ENCODE results near the gene PIBF1. TPM values are rescaled to one million over a fixed set of nuclear protein-coding genes. Genes with fewer than 3 reads are reported as not detected.

PIBF1 gene
- total RNA-seq, 1 experiment from 2014 or later: 4.8 TPM

GRCh38 chr13:72740015-72740414 lies 41.9 kb upstream of the PIBF1 start:
- Histone ChIP-seq H3K79me2 (ENCODE audit: low read length) (peaks cover 3% of the 10 kb centered on the region; the same call in 1 of the 2 replicates), H3K4me2 (ENCODE audit: low read length) (no peak overlapping the region), H3K27me3 (ENCODE audit: low read length) (no peaks in the 10 kb centered on the region), H4K20me1 (ENCODE audit: low read length) (no peaks in the 10 kb centered on the region), H3K4me1 (ENCODE audit: insufficient read depth, low read length) (no peaks in the 10 kb centered on the region), H3K4me3 (ENCODE audit: low read length) (no peak overlapping the region), H3K9me3 (ENCODE audit: low read length) (no peaks in the 10 kb centered on the region), H3F3A (ENCODE audit: low read length, unreplicated experiment) (no peaks in the 10 kb centered on the region), H3K36me3 (ENCODE audit: low read depth, low read length) (peaks cover 11% of the 10 kb centered on the region), H2AFZ (ENCODE audit: low read length) (no peak overlapping the region), H3K27ac (ENCODE audit: low read length) (no peak overlapping the region), H3K9ac (ENCODE audit: low read length) (no peak overlapping the region), H3K9me2 (replicated peaks; ENCODE audit: low read length) (no peaks in the 10 kb centered on the region)
- no peak for ATAC-seq
- no TSS peak for BruUV-seq (replicated peaks)
- ChIA-PET POLR2A (ENCODE audit: unreplicated experiment) (no interaction called here), CTCF (no interaction called here)
- intact Hi-C loops (cut with micrococcal nuclease): no loop called here
- no peak for DNase-seq
- no peak for TF ChIP-seq EZH2phosphoT487 (IDR thresholded peaks at IDR 0.05; ENCODE audit: borderline replicate concordance, low read length)
- TF ChIP-seq CTCF (conservative IDR thresholded peaks at IDR 0.05; ENCODE audit: low read depth, low read length): no peak
- TF ChIP-seq EZH2 (IDR thresholded peaks at IDR 0.05; ENCODE audit: low read length, unreplicated experiment): no peak

- intact Hi-C loops (cut with micrococcal nuclease): no loop called here
- ChIA-PET POLR2A (ENCODE audit: unreplicated experiment) (no interaction called here), CTCF (no interaction called here)
- H3K9ac ChIP-seq (ENCODE audit: low read length): no peak overlapping the region
- no peaks in the 10 kb centered on the region for H3F3A ChIP-seq (ENCODE audit: low read length, unreplicated experiment)
- H4K20me1 ChIP-seq (ENCODE audit: low read length): no peaks in the 10 kb centered on the region
- no peak overlapping the region for H3K4me3 ChIP-seq (ENCODE audit: low read length)
- H3K27ac ChIP-seq (ENCODE audit: low read length): no peak overlapping the region
- BruUV-seq (replicated peaks): no TSS peak
- H3K4me2 ChIP-seq (ENCODE audit: low read length): no peak overlapping the region
- no peak for DNase-seq
- no peaks in the 10 kb centered on the region for H3K9me2 ChIP-seq (replicated peaks; ENCODE audit: low read length)
- no peaks in the 10 kb centered on the region for H3K4me1 ChIP-seq (ENCODE audit: insufficient read depth, low read length)
- H3K79me2 ChIP-seq (ENCODE audit: low read length): no peaks in the 10 kb centered on the region
- H3K9me3 ChIP-seq (ENCODE audit: low read length): no peaks in the 10 kb centered on the region
- TF ChIP-seq CTCF (conservative IDR thresholded peaks at IDR 0.05; ENCODE audit: low read depth, low read length) (no peak), EZH2phosphoT487 (IDR thresholded peaks at IDR 0.05; ENCODE audit: borderline replicate concordance, low read length) (no peak), EZH2 (IDR thresholded peaks at IDR 0.05; ENCODE audit: low read length, unreplicated experiment) (no peak)
- H3K27me3 ChIP-seq (ENCODE audit: low read length): no peaks in the 10 kb centered on the region
- H2AFZ ChIP-seq (ENCODE audit: low read length): no peak overlapping the region
- peaks cover 16% of the 10 kb centered on the region for H3K36me3 ChIP-seq (ENCODE audit: low read depth, low read length)
- no peak for ATAC-seq
Measured at GRCh38 chr13:72745260-72745659, 36.7 kb upstream of the PIBF1 start.

- peaks cover 36% of the 10 kb centered on the region for H3K36me3 ChIP-seq (ENCODE audit: low read depth, low read length)
- intact Hi-C loops (cut with micrococcal nuclease): no loop called here
- no peak for ATAC-seq
- H2AFZ ChIP-seq (ENCODE audit: low read length): no peak overlapping the region
- H3K9me2 ChIP-seq (replicated peaks; ENCODE audit: low read length): no peaks in the 10 kb centered on the region
- H3K4me1 ChIP-seq (ENCODE audit: insufficient read depth, low read length): no peaks in the 10 kb centered on the region
- ChIA-PET POLR2A (ENCODE audit: unreplicated experiment) (no interaction called here), CTCF (no interaction called here)
- no peak overlapping the region for H3K9ac ChIP-seq (ENCODE audit: low read length)
- BruUV-seq (replicated peaks): no TSS peak
- no peaks in the 10 kb centered on the region for H3K9me3 ChIP-seq (ENCODE audit: low read length)
- no peaks in the 10 kb centered on the region for H4K20me1 ChIP-seq (ENCODE audit: low read length)
- no peaks in the 10 kb centered on the region for H3F3A ChIP-seq (ENCODE audit: low read length, unreplicated experiment)
- DNase-seq: no peak
- H3K27ac ChIP-seq (ENCODE audit: low read length): no peak overlapping the region
- no peaks in the 10 kb centered on the region for H3K27me3 ChIP-seq (ENCODE audit: low read length)
- TF ChIP-seq EZH2 (IDR thresholded peaks at IDR 0.05; ENCODE audit: low read length, unreplicated experiment) (no peak), CTCF (conservative IDR thresholded peaks at IDR 0.05; ENCODE audit: low read depth, low read length) (no peak), EZH2phosphoT487 (IDR thresholded peaks at IDR 0.05; ENCODE audit: borderline replicate concordance, low read length) (no peak)
- no peak overlapping the region for H3K4me3 ChIP-seq (ENCODE audit: low read length)
- no peaks in the 10 kb centered on the region for H3K79me2 ChIP-seq (ENCODE audit: low read length)
- no peak overlapping the region for H3K4me2 ChIP-seq (ENCODE audit: low read length)
Measured at GRCh38 chr13:72751220-72751619, 30.7 kb upstream of the PIBF1 start.

Measured in PC-3 (cell line).